KMS-11 (cell line): ENCODE measurements around the gene ARR3.

ENCODE experiments used
- H2AFZ ChIP-seq: fragments of 200-600 bp; sonication (generic); 2 replicates; pipeline ENCODE4 v1.6.1; 2016; ENCODE audit warnings: antibody characterized with exemption, mixed run types, low read depth
- H3K27ac ChIP-seq: fragments of 200-600 bp; sonication (generic); 2 replicates; pipeline ENCODE4 v1.6.1; 2016; ENCODE audit warnings: mild to moderate bottlenecking, mixed run types
- H3K27me3 ChIP-seq: fragments of 200-600 bp; sonication (generic); 2 replicates; pipeline ENCODE4 v1.6.1; 2017; ENCODE audit warnings: mild to moderate bottlenecking, low read depth, mixed run types, moderate library complexity; ENCODE audit not compliant: insufficient read depth
- H3K36me3 ChIP-seq: fragments of 200-600 bp; sonication (generic); 2 replicates; pipeline ENCODE4 v1.6.1; 2017; ENCODE audit warnings: mild to moderate bottlenecking, mixed run types; ENCODE audit not compliant: insufficient read depth
- H3K4me1 ChIP-seq: fragments of 200-600 bp; sonication (generic); 2 replicates; pipeline ENCODE4 v1.6.1; 2016; ENCODE audit warnings: mild to moderate bottlenecking, low read depth, mixed run types; ENCODE audit not compliant: poor library complexity, severe bottlenecking
- H3K4me2 ChIP-seq: fragments of 200-600 bp; sonication (generic); 2 replicates; pipeline ENCODE4 v1.7.0; 2016; ENCODE audit warnings: mild to moderate bottlenecking, mixed run types
- H3K4me3 ChIP-seq: fragments of 200-600 bp; sonication (generic); IDR thresholded peaks from 2 replicates; pipeline ENCODE4 v1.6.1; 2017; ENCODE audit warnings: low read depth, low read length, mixed read lengths; ENCODE audit not compliant: insufficient read depth
- H3K79me2 ChIP-seq: fragments of 200-600 bp; sonication (generic); 2 replicates; pipeline ENCODE4 v1.6.1; 2016; ENCODE audit warnings: low read depth, mixed run types; ENCODE audit not compliant: insufficient read depth
- H3K9ac ChIP-seq: fragments of 200-600 bp; sonication (generic); 2 replicates; pipeline ENCODE4 v1.6.1; 2016; ENCODE audit warnings: mild to moderate bottlenecking, mixed run types
- H4K20me1 ChIP-seq: fragments of 200-600 bp; sonication (generic); 2 replicates; pipeline ENCODE4 v1.6.1; 2016; ENCODE audit warnings: mild to moderate bottlenecking, mixed run types; ENCODE audit not compliant: insufficient read depth
- CTCF ChIP-seq: fragments of 200-600 bp; sonication (generic); conservative IDR thresholded peaks from 2 replicates; pipeline ENCODE4 v1.6.1; 2017; ENCODE audit warnings: low read depth, mild to moderate bottlenecking, antibody characterized with exemption, low read length, moderate library complexity, mixed read lengths

ARR3 gene

GRCh38 chrX:70254063-70254400 lies 14.1 kb upstream of the ARR3 start:
- Histone ChIP-seq H4K20me1 (no peaks in the 10 kb centered on the region), H3K4me1 (no peaks in the 10 kb centered on the region), H3K4me2 (no peak overlapping the region), H2AFZ (no peak overlapping the region), H3K4me3 (no peak overlapping the region), H3K79me2 (no peaks in the 10 kb centered on the region), H3K36me3 (no peaks in the 10 kb centered on the region), H3K9ac (no peak overlapping the region), H3K27ac (no peak overlapping the region), H3K27me3 (no peaks in the 10 kb centered on the region)
- no peak for TF ChIP-seq CTCF

GRCh38 chrX:70254909-70255308 lies 13.2 kb upstream of the ARR3 start:
- H3K9ac ChIP-seq = no peak overlapping the region
- no peaks in the 10 kb centered on the region for H3K27me3 ChIP-seq
- no peak for TF ChIP-seq CTCF
- no peak overlapping the region for H2AFZ ChIP-seq
- H3K36me3 ChIP-seq = no peaks in the 10 kb centered on the region
- no peak overlapping the region for H3K4me2 ChIP-seq
- H3K79me2 ChIP-seq = no peaks in the 10 kb centered on the region
- H3K27ac ChIP-seq = no peak overlapping the region
- H3K4me3 ChIP-seq = no peak overlapping the region
- H4K20me1 ChIP-seq = no peaks in the 10 kb centered on the region
- H3K4me1 ChIP-seq = no peaks in the 10 kb centered on the region

- Histone ChIP-seq H3K27me3 (no peaks in the 10 kb centered on the region), H3K79me2 (no peaks in the 10 kb centered on the region), H3K9ac (no peak overlapping the region), H2AFZ (no peak overlapping the region), H3K36me3 (no peaks in the 10 kb centered on the region), H4K20me1 (no peaks in the 10 kb centered on the region), H3K4me3 (no peak overlapping the region), H3K4me1 (no peaks in the 10 kb centered on the region), H3K4me2 (no peak overlapping the region), H3K27ac (no peak overlapping the region)
- no peak for TF ChIP-seq CTCF
Measured at GRCh38 chrX:70255452-70255851, 12.7 kb upstream of the ARR3 start.

GRCh38 chrX:70257423-70258288 lies 10.5 kb upstream of the ARR3 start:
- H2AFZ ChIP-seq = no peak overlapping the region
- no peak overlapping the region for H3K4me3 ChIP-seq
- no peaks in the 10 kb centered on the region for H3K27me3 ChIP-seq
- no peaks in the 10 kb centered on the region for H3K4me1 ChIP-seq
- H4K20me1 ChIP-seq = no peaks in the 10 kb centered on the region
- no peak overlapping the region for H3K27ac ChIP-seq
- H3K9ac ChIP-seq = no peak overlapping the region
- no peak overlapping the region for H3K4me2 ChIP-seq
- no peaks in the 10 kb centered on the region for H3K79me2 ChIP-seq
- no peaks in the 10 kb centered on the region for H3K36me3 ChIP-seq
- TF ChIP-seq CTCF = no peak
